Activated T-helper 2 cell treated with anti-CD3 and anti-CD28 coated beads, Interferon-gamma antibody, Interleukin-2, Interleukin-4, amounts not matched to agents 10 μg/mL and 5 μg/mL and 100 μg/mL, durations not matched to agents 14 hours and 24 hours and 36 hours (primary cell): ENCODE data around the gene TOR1AIP2. TPM values are rescaled to one million over a fixed set of nuclear protein-coding genes. Genes with fewer than 3 reads are reported as not detected.
A peak's percentile ranks its signal among the peaks of the same experiment; 100 is the strongest.

Experiments
- DNase-seq: peaks from one replicate; pipeline ENCODE4 v3.0.0; 2021; ENCODE audit warnings: low spot score
- H3K27ac Mint-ChIP-seq: one replicate; pipeline ENCODE4 v1.8.0; 2021; ENCODE audit warnings: mixed read lengths
- H3K27me3 Mint-ChIP-seq: one replicate; pipeline ENCODE4 v1.8.0; 2021; ENCODE audit warnings: low read depth, mixed read lengths
- H3K36me3 Mint-ChIP-seq: one replicate; pipeline ENCODE4 v1.8.0; 2021; ENCODE audit warnings: low read depth, mixed read lengths
- H3K4me1 Mint-ChIP-seq: one replicate; pipeline ENCODE4 v1.8.0; 2021; ENCODE audit warnings: low read depth, mixed read lengths
- H3K4me3 Mint-ChIP-seq: one replicate; pipeline ENCODE4 v1.8.0; 2021; ENCODE audit warnings: low read depth, mild to moderate bottlenecking, moderate library complexity, mixed read lengths
- H3K9me3 Mint-ChIP-seq: one replicate; pipeline ENCODE4 v1.8.0; 2021; ENCODE audit warnings: mixed read lengths
- intact Hi-C: fragments of 100-400 bp; cut with micrococcal nuclease; formaldehyde crosslinking; loops from one replicate; pipeline ENCODE4 v1.15.1; 2023
- total RNA-seq: library from RNA; stranded (reverse); gene quantifications from 2 replicates; pipeline ENCODE4 v1.2.3, GENCODE V29; 2022

The TOR1AIP2 gene
- total RNA-seq, 1 donor from 2014 or later: 55.6 TPM

DNA sequence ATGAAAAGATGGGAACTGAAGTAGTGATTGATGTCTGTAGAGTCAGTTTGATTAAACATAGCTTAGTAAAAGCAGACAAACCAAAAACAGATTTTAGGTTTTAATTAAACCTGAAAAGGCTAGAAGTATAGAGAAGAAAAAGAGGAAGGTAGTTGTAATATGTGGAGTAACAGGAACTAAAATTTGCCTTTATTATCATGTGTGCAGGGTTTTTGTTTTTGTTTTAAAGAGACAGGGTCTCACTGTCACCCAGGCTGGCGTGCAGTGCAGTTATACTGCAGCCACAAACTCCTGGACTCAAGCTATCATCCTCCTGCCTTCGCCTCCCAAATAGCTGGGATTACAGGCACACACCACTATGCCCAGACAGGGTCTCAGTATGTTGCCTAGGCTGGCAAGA, 10.5 kb upstream of the TOR1AIP2 start:
- DNase-seq: no peak
- Mint-ChIP-seq H3K27me3 (no peaks in the 10 kb centered on the region), H3K36me3 (peaks cover 50% of the 10 kb centered on the region), H3K4me3 (no peak overlapping the region), H3K4me1 (peaks cover 26% of the 10 kb centered on the region), H3K27ac (peak overlapping the region; percentile 42), H3K9me3 (no peaks in the 10 kb centered on the region)
- intact Hi-C loops: loop anchor here (10.0 kb wide), 1 partner anchor 607 kb away; no protein-coding TSS in a partner anchor

- no peaks in the 10 kb centered on the region for H3K27me3 Mint-ChIP-seq
- H3K27ac Mint-ChIP-seq: peak overlapping the region; percentile 97
- peaks cover 34% of the 10 kb centered on the region for H3K36me3 Mint-ChIP-seq
- peaks cover 42% of the 10 kb centered on the region for H3K4me1 Mint-ChIP-seq
- DNase-seq: peak; percentile 61
- peak overlapping the region; percentile 85 for H3K4me3 Mint-ChIP-seq
- intact Hi-C loops: loop anchor here (2.0 to 10.0 kb wide), 3 partner anchors 69 to 611 kb away; no protein-coding TSS in a partner anchor
- no peaks in the 10 kb centered on the region for H3K9me3 Mint-ChIP-seq
Measured at GRCh38 chr1:179883745-179884138, 6.1 kb upstream of the TOR1AIP2 start.

- Mint-ChIP-seq H3K27ac (peak overlapping the region; percentile 97), H3K4me3 (peak overlapping the region; percentile 85), H3K36me3 (peaks cover 34% of the 10 kb centered on the region), H3K9me3 (no peaks in the 10 kb centered on the region), H3K4me1 (peaks cover 45% of the 10 kb centered on the region), H3K27me3 (no peaks in the 10 kb centered on the region)
- intact Hi-C loops: loop anchor here (2.0 to 10.0 kb wide), 3 partner anchors 68 to 612 kb away; no protein-coding TSS in a partner anchor
- no peak for DNase-seq
Measured at GRCh38 chr1:179883040-179883744, 5.6 kb upstream of the TOR1AIP2 start.

DNA sequence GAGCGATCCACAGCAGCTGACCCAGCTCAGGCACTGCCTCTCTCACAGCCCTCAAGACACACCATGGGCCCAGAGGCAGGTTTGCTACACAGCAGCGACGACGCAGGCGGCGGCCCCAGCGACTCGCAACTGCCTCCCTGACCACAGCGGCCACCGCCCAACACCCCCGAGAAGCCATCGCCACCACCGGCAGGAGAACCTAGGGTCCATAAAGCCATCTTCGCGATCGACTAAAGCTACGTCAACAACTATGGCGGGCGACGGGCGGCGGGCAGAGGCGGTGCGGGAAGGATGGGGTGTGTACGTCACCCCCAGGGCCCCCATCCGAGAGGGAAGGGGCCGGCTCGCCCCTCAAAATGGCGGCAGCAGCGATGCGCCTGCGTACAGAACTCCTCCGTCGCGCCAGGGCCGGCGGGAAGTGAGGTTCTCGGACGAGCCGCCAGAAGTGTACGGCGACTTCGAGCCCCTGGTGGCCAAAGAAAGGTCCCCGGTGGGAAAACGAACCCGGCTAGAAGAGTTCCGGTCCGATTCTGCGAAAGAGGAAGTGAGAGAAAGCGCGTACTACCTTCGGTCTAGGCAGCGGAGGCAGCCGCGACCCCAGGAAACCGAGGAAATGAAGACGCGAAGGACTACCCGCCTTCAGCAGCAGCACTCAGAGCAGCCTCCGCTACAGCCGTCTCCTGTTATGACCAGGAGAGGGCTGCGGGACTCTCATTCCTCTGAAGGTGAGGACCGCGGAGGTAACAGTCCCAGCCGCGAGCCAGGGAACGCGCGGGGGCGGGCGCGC, 4.8 kb upstream of the TOR1AIP2 start, which contains the start of gene TOR1AIP1:
TOR1AIP1 (plus strand) TSS at position 33 of the 787 bp plus-strand sequence; CDS start at position 251, 218 bp downstream.
- Mint-ChIP-seq H3K4me3 (peak within 1 kb of the TSS; percentile 85), H3K9me3 (no peaks in the 10 kb centered on the region), H3K36me3 (peaks cover 28% of the 10 kb centered on the region), H3K4me1 (peaks cover 42% of the 10 kb centered on the region), H3K27ac (peak within 1 kb of the TSS; percentile 97), H3K27me3 (no peaks in the 10 kb centered on the region)
- intact Hi-C loops: loop anchor here (1.0 to 10.0 kb wide), 5 partner anchors 68 to 612 kb away; partner anchors contain the start of gene QSOX1
- peak; percentile 98 for DNase-seq

DNA sequence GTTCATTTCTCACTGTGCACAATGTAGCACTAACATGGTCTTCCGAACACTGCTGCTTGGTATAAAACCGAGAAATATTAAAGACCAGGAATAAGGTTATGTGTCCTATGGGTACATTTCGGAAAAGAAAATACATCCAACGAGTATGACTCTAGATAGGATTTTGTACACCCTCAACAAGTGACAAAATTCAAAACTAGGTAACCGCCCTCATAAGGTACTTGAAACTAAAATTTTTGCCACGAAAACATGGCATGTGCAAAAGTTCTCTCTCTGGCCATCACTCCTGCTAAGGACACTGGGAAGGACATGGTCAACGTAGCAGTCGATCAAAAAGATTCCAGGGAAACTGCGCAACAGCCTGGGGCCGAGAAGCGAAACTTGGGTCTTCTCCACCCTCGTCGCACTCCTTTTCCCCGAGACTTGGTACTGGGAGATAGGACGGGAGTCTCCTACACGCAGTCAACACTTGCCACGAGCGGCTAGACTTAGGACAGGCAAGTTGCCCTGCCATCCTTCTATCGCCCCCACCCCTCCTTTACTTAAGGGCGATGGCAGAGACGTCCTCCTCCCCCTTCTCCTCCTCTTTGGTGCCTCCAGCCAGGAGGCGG, 4.1 kb upstream of the TOR1AIP2 start:
- H3K27ac Mint-ChIP-seq: peak overlapping the region; percentile 97
- intact Hi-C loops: loop anchor here (1.0 to 10.0 kb wide), 5 partner anchors 67 to 613 kb away; partner anchors contain the start of gene QSOX1
- H3K27me3 Mint-ChIP-seq: no peaks in the 10 kb centered on the region
- peaks cover 25% of the 10 kb centered on the region for H3K36me3 Mint-ChIP-seq
- H3K4me1 Mint-ChIP-seq: peaks cover 39% of the 10 kb centered on the region
- H3K9me3 Mint-ChIP-seq: no peaks in the 10 kb centered on the region
- peak overlapping the region; percentile 85 for H3K4me3 Mint-ChIP-seq
- no peak for DNase-seq

DNA sequence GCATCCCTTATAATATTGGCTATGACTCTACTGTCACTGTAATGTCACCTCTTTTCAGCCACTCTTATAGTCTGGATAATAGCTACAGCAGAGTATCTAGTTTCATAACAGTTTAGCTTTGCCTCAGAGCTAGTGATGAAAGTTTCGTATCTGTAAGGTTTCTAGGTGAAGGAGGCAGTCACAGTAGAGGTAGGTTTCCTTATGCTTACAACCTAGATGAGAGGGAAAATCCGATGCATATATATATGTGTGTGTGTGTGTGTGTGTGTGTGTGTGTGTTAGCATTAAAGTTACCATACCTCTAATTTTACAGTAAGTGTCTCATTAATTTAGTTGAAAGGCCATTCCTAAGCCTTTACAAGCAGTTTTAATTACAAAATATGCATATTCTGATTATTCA, 2.2 kb upstream of the TOR1AIP2 start:
- intact Hi-C loops: loop anchor here (5.0 to 10.0 kb wide), 2 partner anchors 298 to 615 kb away; no protein-coding TSS in a partner anchor
- Mint-ChIP-seq H3K36me3 (peaks cover 28% of the 10 kb centered on the region), H3K4me1 (peaks cover 46% of the 10 kb centered on the region), H3K27ac (no peak overlapping the region), H3K27me3 (no peaks in the 10 kb centered on the region), H3K9me3 (no peaks in the 10 kb centered on the region), H3K4me3 (no peak overlapping the region)
- DNase-seq: no peak

DNA sequence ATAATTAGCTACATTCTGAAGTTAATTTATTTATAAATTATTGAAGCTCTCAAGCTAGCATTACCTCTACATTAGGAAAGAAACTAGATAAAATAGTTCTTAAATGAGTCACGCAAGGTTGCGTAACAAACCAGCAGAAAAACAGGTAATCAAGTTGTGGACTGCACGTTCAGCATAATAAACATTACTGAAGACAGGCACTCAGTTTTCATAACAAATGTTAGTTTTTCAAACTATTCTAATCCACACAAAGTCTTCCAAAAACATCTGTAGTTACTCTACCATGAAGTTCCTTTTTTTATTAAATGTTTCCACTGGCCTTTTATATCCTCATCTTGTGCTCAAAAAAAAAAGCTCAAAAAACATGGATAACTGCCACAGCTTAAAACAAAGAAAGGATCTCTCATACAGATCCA, 1.3 kb downstream of the TOR1AIP2 start:
- peak overlapping the region; percentile 88 for H3K4me3 Mint-ChIP-seq
- no peaks in the 10 kb centered on the region for H3K27me3 Mint-ChIP-seq
- no peak for DNase-seq
- no peaks in the 10 kb centered on the region for H3K9me3 Mint-ChIP-seq
- peak overlapping the region; percentile 61 for H3K27ac Mint-ChIP-seq
- intact Hi-C loops: no loop called here
- peaks cover 41% of the 10 kb centered on the region for H3K4me1 Mint-ChIP-seq
- H3K36me3 Mint-ChIP-seq: peaks cover 39% of the 10 kb centered on the region

GRCh38 chr1:179875596-179876299, 1.9 kb downstream of the TOR1AIP2 start:
- intact Hi-C loops: no loop called here
- Mint-ChIP-seq H3K9me3 (no peaks in the 10 kb centered on the region), H3K27me3 (no peaks in the 10 kb centered on the region), H3K4me1 (peaks cover 40% of the 10 kb centered on the region), H3K27ac (no peak overlapping the region), H3K36me3 (peaks cover 39% of the 10 kb centered on the region), H3K4me3 (peak overlapping the region; percentile 8)
- no peak for DNase-seq

GRCh38 chr1:179873438-179873851, 4.2 kb downstream of the TOR1AIP2 start:
- Mint-ChIP-seq H3K27ac (no peak overlapping the region), H3K36me3 (peaks cover 40% of the 10 kb centered on the region), H3K27me3 (no peaks in the 10 kb centered on the region), H3K4me3 (no peak overlapping the region), H3K4me1 (peaks cover 29% of the 10 kb centered on the region), H3K9me3 (no peaks in the 10 kb centered on the region)
- intact Hi-C loops: no loop called here
- DNase-seq: no peak

DNA sequence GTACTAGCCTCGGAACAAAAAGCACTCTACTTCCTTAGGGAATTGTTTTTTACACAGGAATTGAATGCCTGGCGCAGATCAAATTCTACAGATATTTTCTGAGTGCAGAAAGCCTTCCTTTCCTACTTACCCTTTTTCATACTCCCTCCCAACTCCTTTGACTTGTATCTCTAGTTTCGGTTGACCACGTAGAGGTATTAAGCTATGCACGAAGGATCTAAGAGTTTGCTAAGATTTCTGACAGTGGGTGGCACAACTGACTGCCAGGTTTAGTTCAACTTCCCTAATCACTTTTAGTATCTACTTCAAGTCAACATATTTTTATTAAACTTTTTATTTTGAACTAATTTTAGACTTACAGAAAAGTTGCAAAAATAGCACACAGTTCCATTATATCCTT, 5.0 kb downstream of the TOR1AIP2 start:
- Mint-ChIP-seq H3K36me3 (peaks cover 49% of the 10 kb centered on the region), H3K4me1 (peaks cover 25% of the 10 kb centered on the region), H3K4me3 (no peak overlapping the region), H3K27ac (no peak overlapping the region), H3K9me3 (no peaks in the 10 kb centered on the region), H3K27me3 (no peaks in the 10 kb centered on the region)
- DNase-seq: no peak
- intact Hi-C loops: no loop called here

- H3K36me3 Mint-ChIP-seq: peaks cover 49% of the 10 kb centered on the region
- intact Hi-C loops: no loop called here
- H3K27ac Mint-ChIP-seq: no peak overlapping the region
- peaks cover 25% of the 10 kb centered on the region for H3K4me1 Mint-ChIP-seq
- no peak overlapping the region for H3K4me3 Mint-ChIP-seq
- H3K9me3 Mint-ChIP-seq: no peaks in the 10 kb centered on the region
- no peak for DNase-seq
- no peaks in the 10 kb centered on the region for H3K27me3 Mint-ChIP-seq
Measured at GRCh38 chr1:179871940-179872339, 5.7 kb downstream of the TOR1AIP2 start.

DNA sequence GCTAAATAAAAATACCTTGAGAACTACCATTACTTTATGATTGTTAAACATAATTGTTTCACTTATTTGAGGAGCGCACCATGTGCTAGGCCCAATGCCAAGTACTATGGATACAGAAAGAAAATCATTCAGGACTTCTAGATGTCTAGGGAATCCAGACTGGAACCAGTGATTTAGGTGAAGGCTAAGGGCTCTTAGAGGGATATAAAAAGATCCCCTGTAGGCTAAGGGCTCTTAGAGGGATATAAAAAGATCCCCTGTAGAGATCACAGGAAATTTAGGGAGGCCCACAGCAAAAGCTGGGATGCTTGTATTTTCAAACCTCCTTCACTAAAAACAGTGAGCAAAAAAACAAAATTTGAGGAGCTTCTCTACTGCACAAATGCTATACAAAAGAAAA, 6.7 kb downstream of the TOR1AIP2 start:
- no peak for DNase-seq
- peaks cover 18% of the 10 kb centered on the region for H3K4me1 Mint-ChIP-seq
- H3K9me3 Mint-ChIP-seq: no peaks in the 10 kb centered on the region
- H3K4me3 Mint-ChIP-seq: no peak overlapping the region
- H3K27ac Mint-ChIP-seq: no peak overlapping the region
- no peaks in the 10 kb centered on the region for H3K27me3 Mint-ChIP-seq
- intact Hi-C loops: no loop called here
- peaks cover 47% of the 10 kb centered on the region for H3K36me3 Mint-ChIP-seq
